Measurements from ENCODE around the gene ARFGAP1. TPM values are rescaled to one million over a fixed set of nuclear protein-coding genes. Genes with fewer than 3 reads are reported as not detected.

ARFGAP1 gene
- total and polyA plus RNA-seq, 2 donors: 36.3 to 111 TPM

- no peak overlapping the region for H3K27ac ChIP-seq (ENCODE audit: low read depth in 1 of 2, low read length in 1 of 2)
- H3K4me3 ChIP-seq (ENCODE audit: low read length in 2 of 2): no peak overlapping the region
- no peak for DNase-seq (ENCODE audit: low read depth in 6 of 9, low spot score in 9 of 9)
- no peaks in the 10 kb centered on the region for H3K36me3 ChIP-seq (ENCODE audit: control insufficient read depth in 2 of 2, insufficient read depth in 2 of 2, low read length in 1 of 2)
- H3K27me3 ChIP-seq (ENCODE audit: control insufficient read depth in 2 of 2, insufficient read depth in 1 of 2, low read length in 1 of 2): peaks cover 6 to 66% of the 10 kb centered on the region in 2 donors
- H3K4me1 ChIP-seq (ENCODE audit: control insufficient read depth in 2 of 2, insufficient read depth in 2 of 2, low read length in 2 of 2): peaks cover 0 to 15% of the 10 kb centered on the region in 2 donors
- WGBS: 13% methylated on average over 30 of the region's 30 CpGs
- H3K9me3 ChIP-seq (ENCODE audit: control insufficient read depth in 2 of 2, insufficient read depth in 1 of 2, low read length in 1 of 2): no peaks in the 10 kb centered on the region
These were observed 10.7 kb upstream of the ARFGAP1 start for GRCh38 chr20:63261795-63262528.

DNA sequence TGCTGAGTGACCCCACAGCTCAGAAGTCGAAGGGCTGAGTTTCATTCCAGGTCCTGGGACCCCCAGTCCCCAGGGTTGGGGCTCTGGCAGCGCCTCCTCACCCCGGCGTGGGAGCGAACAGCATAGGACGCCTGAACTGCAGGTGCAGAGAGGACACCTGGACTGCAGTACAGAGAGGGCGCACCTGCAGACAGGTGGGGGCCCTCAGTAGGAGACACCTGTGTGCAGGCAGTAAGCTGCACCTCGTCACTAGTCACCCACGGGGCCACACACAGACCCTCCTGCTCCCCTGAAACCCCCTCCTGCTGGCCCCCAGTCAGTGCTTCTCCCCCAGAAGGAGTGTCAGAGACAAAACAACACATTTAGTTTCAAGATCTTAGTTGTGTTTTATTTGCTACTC lies 9.8 kb upstream of the ARFGAP1 start:
- Histone ChIP-seq H3K27me3 (ENCODE audit: control insufficient read depth in 2 of 2, insufficient read depth in 1 of 2, low read length in 1 of 2) (peaks cover 6 to 68% of the 10 kb centered on the region in 2 donors), H3K27ac (ENCODE audit: low read depth in 1 of 2, low read length in 1 of 2) (no peak overlapping the region), H3K4me3 (ENCODE audit: low read length in 2 of 2) (no peak overlapping the region), H3K4me1 (ENCODE audit: control insufficient read depth in 2 of 2, insufficient read depth in 2 of 2, low read length in 2 of 2) (peaks cover 0 to 14% of the 10 kb centered on the region in 2 donors), H3K9me3 (ENCODE audit: control insufficient read depth in 2 of 2, insufficient read depth in 1 of 2, low read length in 1 of 2) (no peaks in the 10 kb centered on the region), H3K36me3 (ENCODE audit: control insufficient read depth in 2 of 2, insufficient read depth in 2 of 2, low read length in 1 of 2) (no peaks in the 10 kb centered on the region)
- 80% methylated on average over 9 of the region's 9 CpGs for WGBS
- DNase-seq (ENCODE audit: low read depth in 6 of 9, low spot score in 9 of 9): no peak

DNA sequence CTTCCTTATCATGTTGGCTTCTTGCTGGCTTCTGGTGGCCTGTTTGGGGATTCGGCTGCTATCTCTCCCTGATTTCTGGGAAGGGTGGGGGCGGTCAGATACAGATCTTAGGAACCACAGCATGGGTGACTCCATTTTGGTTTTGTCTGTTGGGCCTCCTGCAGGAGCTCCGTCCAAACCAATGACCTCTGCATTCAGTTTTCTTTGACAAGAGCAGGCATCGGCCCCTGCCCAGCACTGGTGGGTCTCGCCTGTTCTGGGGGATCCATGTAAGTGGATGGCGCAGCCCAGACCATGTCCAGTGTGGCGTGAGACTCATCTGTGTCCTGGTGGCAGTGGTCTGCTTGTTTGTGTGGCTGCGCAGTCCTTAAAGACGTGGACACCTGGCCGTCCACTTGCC lies 8.6 kb upstream of the ARFGAP1 start:
- peaks cover 0 to 8% of the 10 kb centered on the region in 2 donors for H3K4me1 ChIP-seq (ENCODE audit: control insufficient read depth in 2 of 2, insufficient read depth in 2 of 2, low read length in 2 of 2)
- H3K27me3 ChIP-seq (ENCODE audit: control insufficient read depth in 2 of 2, insufficient read depth in 1 of 2, low read length in 1 of 2): peaks cover 3 to 67% of the 10 kb centered on the region in 2 donors
- no peak overlapping the region for H3K27ac ChIP-seq (ENCODE audit: low read depth in 1 of 2, low read length in 1 of 2)
- WGBS: 95% methylated on average over 10 of the region's 10 CpGs
- H3K9me3 ChIP-seq (ENCODE audit: control insufficient read depth in 2 of 2, insufficient read depth in 1 of 2, low read length in 1 of 2): no peaks in the 10 kb centered on the region
- DNase-seq (ENCODE audit: low read depth in 6 of 9, low spot score in 9 of 9): no peak
- no peak overlapping the region for H3K4me3 ChIP-seq (ENCODE audit: low read length in 2 of 2)
- no peaks in the 10 kb centered on the region for H3K36me3 ChIP-seq (ENCODE audit: control insufficient read depth in 2 of 2, insufficient read depth in 2 of 2, low read length in 1 of 2)

- H3K36me3 ChIP-seq (ENCODE audit: control insufficient read depth in 2 of 2, insufficient read depth in 2 of 2, low read length in 1 of 2): no peaks in the 10 kb centered on the region
- no peak overlapping the region for H3K4me3 ChIP-seq (ENCODE audit: low read length in 2 of 2)
- H3K27ac ChIP-seq (ENCODE audit: low read depth in 1 of 2, low read length in 1 of 2): no peak overlapping the region
- WGBS: 77% methylated on average over 14 of the region's 14 CpGs
- peaks cover 3 to 64% of the 10 kb centered on the region in 2 donors for H3K27me3 ChIP-seq (ENCODE audit: control insufficient read depth in 2 of 2, insufficient read depth in 1 of 2, low read length in 1 of 2)
- no peak for DNase-seq (ENCODE audit: low read depth in 6 of 9, low spot score in 9 of 9)
- peaks cover 0 to 10% of the 10 kb centered on the region in 2 donors for H3K4me1 ChIP-seq (ENCODE audit: control insufficient read depth in 2 of 2, insufficient read depth in 2 of 2, low read length in 2 of 2)
- H3K9me3 ChIP-seq (ENCODE audit: control insufficient read depth in 2 of 2, insufficient read depth in 1 of 2, low read length in 1 of 2): no peaks in the 10 kb centered on the region
These were observed 8.1 kb upstream of the ARFGAP1 start for GRCh38 chr20:63264519-63264918.

DNA sequence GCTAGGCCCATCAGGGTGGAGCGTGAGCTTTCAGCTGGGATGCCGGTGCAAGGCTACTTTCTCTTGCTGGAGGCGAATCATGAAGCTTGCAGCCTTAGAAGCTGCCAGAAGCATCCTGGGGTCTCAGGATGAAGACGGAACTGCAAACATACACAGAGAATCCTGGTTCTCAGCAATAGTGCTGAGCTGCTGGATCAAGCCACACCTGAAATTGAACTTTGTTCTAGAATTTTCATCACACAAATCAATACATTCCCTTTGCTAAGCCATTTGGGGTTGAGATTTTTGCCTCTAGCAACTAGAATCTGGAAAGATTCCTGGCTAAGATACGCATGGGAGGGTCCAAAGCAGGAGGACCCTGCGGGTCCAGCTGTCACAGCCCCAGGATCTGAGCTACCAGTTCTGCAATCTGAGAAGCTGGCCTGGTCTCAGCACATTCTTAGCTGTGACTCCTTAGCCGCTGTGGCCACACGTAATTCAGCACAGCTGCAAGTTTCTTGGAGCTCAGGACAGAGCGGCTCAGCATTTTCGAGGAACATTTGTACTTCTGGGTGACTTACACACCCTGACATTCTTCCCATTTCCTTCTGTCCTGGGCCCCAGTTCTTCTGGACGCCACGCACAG lies 6.6 kb upstream of the ARFGAP1 start:
- Histone ChIP-seq H3K27ac (ENCODE audit: low read depth in 1 of 2, low read length in 1 of 2) (no peak overlapping the region), H3K4me3 (ENCODE audit: low read length in 2 of 2) (no peak overlapping the region), H3K27me3 (ENCODE audit: control insufficient read depth in 2 of 2, insufficient read depth in 1 of 2, low read length in 1 of 2) (peaks cover under 1 to 51% of the 10 kb centered on the region in 2 donors), H3K4me1 (ENCODE audit: control insufficient read depth in 2 of 2, insufficient read depth in 2 of 2, low read length in 2 of 2) (peaks cover 0 to 10% of the 10 kb centered on the region in 2 donors), H3K36me3 (ENCODE audit: control insufficient read depth in 2 of 2, insufficient read depth in 2 of 2, low read length in 1 of 2) (no peaks in the 10 kb centered on the region), H3K9me3 (ENCODE audit: control insufficient read depth in 2 of 2, insufficient read depth in 1 of 2, low read length in 1 of 2) (no peaks in the 10 kb centered on the region)
- 84% methylated on average over 12 of the region's 12 CpGs for WGBS
- DNase-seq (ENCODE audit: low read depth in 6 of 9, low spot score in 9 of 9): no peak

DNA sequence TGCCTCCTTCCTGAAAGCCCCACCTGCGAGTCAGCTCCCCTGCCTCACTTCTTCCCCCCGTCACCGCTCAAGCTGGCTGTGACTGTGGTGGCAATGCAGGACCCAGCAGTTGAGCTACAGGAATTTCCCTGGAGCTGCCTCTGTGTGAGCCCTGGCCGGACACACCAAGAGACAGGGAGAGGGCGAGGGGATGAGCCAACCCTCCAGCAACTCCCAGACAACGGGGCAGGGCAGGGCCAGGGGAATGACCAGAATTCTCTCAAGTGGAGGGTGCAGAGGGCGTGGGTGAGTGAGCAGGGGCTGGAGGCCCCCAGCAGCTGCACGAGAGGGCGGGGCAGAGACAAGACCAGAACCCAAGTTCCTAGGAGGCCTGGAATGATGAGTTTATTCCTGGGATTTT lies 4.9 kb upstream of the ARFGAP1 start:
- H3K36me3 ChIP-seq (ENCODE audit: control insufficient read depth in 2 of 2, insufficient read depth in 2 of 2, low read length in 1 of 2): no peaks in the 10 kb centered on the region
- H3K9me3 ChIP-seq (ENCODE audit: control insufficient read depth in 2 of 2, insufficient read depth in 1 of 2, low read length in 1 of 2): peaks cover 0 to 2% of the 10 kb centered on the region in 2 donors
- 67% methylated on average over 9 of the region's 9 CpGs for WGBS
- DNase-seq (ENCODE audit: low read depth in 6 of 9, low spot score in 9 of 9): no peak
- peaks cover 0 to 37% of the 10 kb centered on the region in 2 donors for H3K27me3 ChIP-seq (ENCODE audit: control insufficient read depth in 2 of 2, insufficient read depth in 1 of 2, low read length in 1 of 2)
- H3K4me3 ChIP-seq (ENCODE audit: low read length in 2 of 2): no peak overlapping the region
- peaks cover 0 to 10% of the 10 kb centered on the region in 2 donors for H3K4me1 ChIP-seq (ENCODE audit: control insufficient read depth in 2 of 2, insufficient read depth in 2 of 2, low read length in 2 of 2)
- H3K27ac ChIP-seq (ENCODE audit: low read depth in 1 of 2, low read length in 1 of 2): no peak overlapping the region

GRCh38 chr20:63268256-63268655 lies 4.4 kb upstream of the ARFGAP1 start:
- Histone ChIP-seq H3K4me1 (ENCODE audit: control insufficient read depth in 2 of 2, insufficient read depth in 2 of 2, low read length in 2 of 2) (peaks cover 2 to 10% of the 10 kb centered on the region in 2 donors), H3K27ac (ENCODE audit: low read depth in 1 of 2, low read length in 1 of 2) (no peak overlapping the region), H3K27me3 (ENCODE audit: control insufficient read depth in 2 of 2, insufficient read depth in 1 of 2, low read length in 1 of 2) (peaks cover 0 to 32% of the 10 kb centered on the region in 2 donors), H3K9me3 (ENCODE audit: control insufficient read depth in 2 of 2, insufficient read depth in 1 of 2, low read length in 1 of 2) (peaks cover 0 to 2% of the 10 kb centered on the region in 2 donors), H3K4me3 (ENCODE audit: low read length in 2 of 2) (no peak overlapping the region), H3K36me3 (ENCODE audit: control insufficient read depth in 2 of 2, insufficient read depth in 2 of 2, low read length in 1 of 2) (no peaks in the 10 kb centered on the region)
- 79% methylated on average over 7 of the region's 7 CpGs for WGBS
- no peak for DNase-seq (ENCODE audit: low read depth in 6 of 9, low spot score in 9 of 9)

- Histone ChIP-seq H3K36me3 (ENCODE audit: control insufficient read depth in 2 of 2, insufficient read depth in 2 of 2, low read length in 1 of 2) (no peaks in the 10 kb centered on the region), H3K9me3 (ENCODE audit: control insufficient read depth in 2 of 2, insufficient read depth in 1 of 2, low read length in 1 of 2) (peaks cover 0 to 2% of the 10 kb centered on the region in 2 donors), H3K4me3 (ENCODE audit: low read length in 2 of 2) (no peak overlapping the region), H3K4me1 (ENCODE audit: control insufficient read depth in 2 of 2, insufficient read depth in 2 of 2, low read length in 2 of 2) (peaks cover 8 to 14% of the 10 kb centered on the region in 2 donors), H3K27ac (ENCODE audit: low read depth in 1 of 2, low read length in 1 of 2) (no peak overlapping the region), H3K27me3 (ENCODE audit: control insufficient read depth in 2 of 2, insufficient read depth in 1 of 2, low read length in 1 of 2) (peaks cover 0 to 30% of the 10 kb centered on the region in 2 donors)
- DNase-seq (ENCODE audit: low read depth in 6 of 9, low spot score in 9 of 9): no peak
- 59% methylated on average over 18 of the region's 18 CpGs for WGBS
These were observed 3.8 kb upstream of the ARFGAP1 start for GRCh38 chr20:63268671-63269439.

DNA sequence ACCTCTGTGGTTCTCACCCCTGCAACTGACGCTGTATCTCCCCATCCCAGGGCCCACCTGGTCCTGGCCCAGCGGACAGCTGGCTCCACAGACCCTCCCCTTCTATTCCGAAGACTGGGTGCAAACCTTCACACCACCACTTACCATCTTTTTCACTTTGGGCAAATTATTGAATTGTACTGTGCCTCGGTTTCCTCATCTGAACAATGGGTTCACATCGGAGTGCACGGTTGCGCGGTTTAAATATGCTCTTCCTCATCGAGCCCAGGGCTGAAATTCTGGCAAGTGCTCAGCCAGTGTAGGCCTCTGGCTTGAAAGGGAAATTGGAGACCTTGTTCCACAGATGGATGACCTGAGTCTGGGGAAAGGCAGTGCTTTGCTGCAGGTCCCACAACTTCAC lies 2.9 kb upstream of the ARFGAP1 start:
- Histone ChIP-seq H3K9me3 (ENCODE audit: control insufficient read depth in 2 of 2, insufficient read depth in 1 of 2, low read length in 1 of 2) (peaks cover 0 to 2% of the 10 kb centered on the region in 2 donors), H3K27ac (ENCODE audit: low read depth in 1 of 2, low read length in 1 of 2) (no peak overlapping the region), H3K27me3 (ENCODE audit: control insufficient read depth in 2 of 2, insufficient read depth in 1 of 2, low read length in 1 of 2) (peaks cover 0 to 24% of the 10 kb centered on the region in 2 donors), H3K4me3 (ENCODE audit: low read length in 2 of 2) (no peak overlapping the region), H3K4me1 (ENCODE audit: control insufficient read depth in 2 of 2, insufficient read depth in 2 of 2, low read length in 2 of 2) (peaks cover 9 to 16% of the 10 kb centered on the region in 2 donors), H3K36me3 (ENCODE audit: control insufficient read depth in 2 of 2, insufficient read depth in 2 of 2, low read length in 1 of 2) (no peaks in the 10 kb centered on the region)
- WGBS: 96% methylated on average over 9 of the region's 9 CpGs
- no peak for DNase-seq (ENCODE audit: low read depth in 6 of 9, low spot score in 9 of 9)

Measured in thymus (tissue), 11 donors.